HG02678 (cell line): Measurements from ENCODE around the gene HACL1.

Experiments
- ATAC-seq: cut with Tn5 transposase; IDR thresholded peaks from one replicate; pipeline ENCODE4 v1.9.1; 2021; ENCODE audit warnings: mild to moderate bottlenecking, moderate library complexity; ENCODE audit not compliant: unreplicated experiment

Gene HACL1

DNA sequence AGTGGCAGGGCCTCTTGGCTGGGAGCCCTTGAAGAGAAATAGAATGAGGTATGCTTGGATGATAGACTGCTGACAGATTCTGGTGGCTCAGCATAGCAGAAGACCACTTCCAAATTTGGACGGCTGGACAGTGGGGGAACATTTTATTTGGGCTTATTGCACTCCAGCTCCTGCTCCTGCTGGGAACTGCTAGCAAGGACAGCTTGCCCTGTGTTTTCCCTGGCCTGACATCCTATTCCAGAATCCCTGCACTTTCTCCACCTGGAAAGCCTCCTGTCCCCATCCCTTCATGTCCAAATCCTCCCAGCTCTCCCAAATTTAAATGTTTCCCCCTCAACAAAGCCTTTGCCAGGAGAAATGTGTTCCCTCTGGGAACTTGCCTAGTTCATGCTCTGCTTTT lies 70.0 kb downstream of the HACL1 start:
- no peak for ATAC-seq

DNA sequence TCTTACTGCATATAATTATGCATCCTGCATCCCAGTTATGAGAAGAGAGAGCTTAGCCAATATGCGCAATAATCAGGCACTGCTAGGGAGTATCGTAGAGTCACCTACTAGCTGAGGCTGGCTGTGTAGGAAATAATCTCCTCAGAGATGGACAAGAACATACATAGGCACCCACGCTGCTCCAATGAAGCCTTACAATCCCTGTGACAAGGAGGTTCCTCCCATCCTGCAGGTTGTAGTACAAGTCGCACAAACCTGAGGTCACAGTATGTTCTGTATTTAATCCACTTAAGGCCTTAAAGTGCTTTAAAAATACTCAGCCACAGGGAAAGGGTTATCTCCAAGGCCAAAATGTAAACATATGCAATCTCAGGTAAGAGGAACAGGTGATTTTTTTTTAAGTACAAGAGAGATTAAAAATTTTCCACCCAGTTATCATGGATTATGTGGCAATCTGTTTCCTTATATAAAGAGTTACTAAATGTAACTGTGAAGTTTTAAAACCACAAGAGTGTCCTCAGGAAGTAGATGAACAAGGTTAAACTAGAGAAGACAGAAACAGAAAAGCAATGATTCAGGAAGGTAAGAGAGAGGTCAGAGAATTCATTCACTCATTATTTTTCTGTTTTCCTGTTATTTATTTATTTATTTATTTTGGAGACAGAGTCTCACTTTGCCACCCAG lies 72.4 kb downstream of the HACL1 start:
- ATAC-seq = no peak

DNA sequence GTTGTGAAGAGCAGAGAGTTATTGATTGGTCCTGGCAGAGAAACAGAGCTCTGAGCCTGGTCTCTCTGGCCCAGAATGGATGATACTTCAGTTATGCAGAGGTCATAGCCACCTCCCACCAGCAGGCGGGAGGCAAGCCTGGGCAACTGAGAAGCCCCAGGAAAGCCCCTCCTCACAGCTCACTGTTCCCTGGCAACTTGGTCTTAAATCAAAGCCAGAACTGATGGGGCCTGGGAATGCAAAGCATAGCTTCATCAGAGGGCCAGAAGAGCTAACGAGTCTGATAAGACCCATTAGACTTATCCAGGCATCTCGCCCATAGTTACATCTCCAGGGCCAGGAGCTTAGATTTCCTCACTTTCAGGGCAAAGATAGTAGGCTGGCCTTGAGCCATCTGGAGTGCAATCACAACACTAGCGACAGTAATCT lies 74.3 kb downstream of the HACL1 start:
- ATAC-seq = no peak

DNA sequence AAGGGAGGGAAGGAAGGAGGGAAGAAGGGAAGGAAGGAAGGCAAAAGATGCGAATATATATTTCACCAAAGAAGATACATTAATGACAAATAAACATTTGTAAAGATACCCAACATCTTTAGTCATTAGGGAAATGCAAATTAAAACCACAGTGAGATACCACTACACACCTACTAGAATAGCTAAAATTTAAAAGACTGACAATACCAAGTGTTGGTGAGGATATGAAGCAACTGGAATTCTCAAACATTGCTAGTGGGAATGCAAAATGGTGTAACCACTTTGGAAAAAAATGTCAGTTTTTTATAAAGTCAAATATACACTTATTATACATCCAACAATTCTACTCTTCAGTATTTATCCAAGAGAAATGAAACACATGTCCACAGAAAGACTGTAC lies 75.6 kb downstream of the HACL1 start:
- no peak for ATAC-seq

DNA sequence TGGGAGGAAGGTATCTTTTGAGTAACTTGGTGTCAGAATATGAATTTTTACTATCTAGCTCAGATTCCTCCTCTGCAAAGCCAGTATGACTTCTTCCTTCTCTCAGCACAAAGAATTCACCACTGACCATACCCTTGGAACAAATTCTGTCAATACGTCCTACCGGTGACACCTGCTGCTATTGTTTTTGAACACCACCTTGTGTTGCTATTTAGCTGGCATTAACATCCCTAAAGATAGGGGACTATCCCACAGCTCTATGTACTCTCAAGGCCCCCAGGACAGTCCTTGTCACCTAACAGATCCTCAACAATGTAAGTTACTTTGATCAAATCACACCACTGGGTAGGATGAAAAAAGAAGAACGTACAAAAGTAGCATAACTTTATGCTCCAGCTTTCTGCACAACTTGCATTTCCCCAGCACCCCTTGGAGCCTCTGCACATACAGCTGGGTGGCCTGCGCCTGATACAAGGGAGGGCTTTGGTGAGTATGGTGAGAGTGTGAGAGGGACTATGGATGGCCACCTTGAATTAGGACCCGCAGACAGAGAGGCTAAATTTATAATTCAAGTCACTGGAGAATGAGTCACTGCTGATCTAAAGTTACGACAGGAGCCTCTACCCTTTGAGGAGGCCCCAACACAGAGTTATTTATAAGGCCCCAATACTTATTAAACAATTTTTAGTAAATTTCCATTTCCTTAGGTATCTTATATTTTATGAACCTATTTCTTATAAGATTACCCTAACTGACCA lies 77.5 kb downstream of the HACL1 start:
- no peak for ATAC-seq

DNA sequence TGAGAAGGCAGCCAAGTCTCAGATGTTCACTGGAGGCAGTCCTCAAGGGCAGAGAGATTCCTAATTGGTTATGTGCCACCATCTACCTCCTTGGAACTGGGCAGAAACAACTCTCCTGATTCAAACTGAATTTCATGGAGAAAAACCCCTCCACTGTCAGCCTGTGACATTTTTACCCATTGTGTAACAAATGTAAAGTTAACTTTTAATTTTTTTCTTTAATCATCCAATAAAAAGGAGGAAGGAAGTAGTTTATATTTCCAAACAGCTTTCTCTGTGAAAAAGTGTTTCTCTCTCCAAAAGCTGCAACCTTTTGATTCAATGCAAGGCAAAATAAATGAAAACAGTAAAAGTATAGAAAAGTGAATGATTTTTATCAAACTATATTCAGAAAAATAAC lies 79.4 kb downstream of the HACL1 start:
- no peak for ATAC-seq

DNA sequence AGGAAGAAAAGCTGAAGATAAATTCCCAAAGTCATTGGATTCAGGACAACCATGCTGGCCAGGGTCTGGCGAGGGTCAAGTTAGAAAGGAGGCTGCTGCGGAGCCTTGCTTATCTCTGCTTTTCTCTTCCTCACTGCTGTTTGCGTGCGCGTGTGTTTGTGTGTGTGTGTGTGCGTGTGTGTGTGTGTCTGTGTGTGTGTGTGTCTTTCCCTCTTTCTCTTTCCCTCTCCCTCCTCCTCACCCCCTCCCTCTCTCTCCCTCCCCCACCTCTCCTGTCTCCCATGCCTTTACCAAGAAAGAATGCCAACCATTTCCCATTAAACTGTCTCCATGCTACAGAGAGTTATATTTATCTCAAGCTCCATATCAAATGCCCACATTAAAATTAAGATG lies 79.8 kb downstream of the HACL1 start, which contains the start of gene COLQ:
COLQ (minus strand) TSS at position 134 of the 393 bp plus-strand sequence; CDS start at position 53, 81 bp downstream.
- no peak for ATAC-seq

DNA sequence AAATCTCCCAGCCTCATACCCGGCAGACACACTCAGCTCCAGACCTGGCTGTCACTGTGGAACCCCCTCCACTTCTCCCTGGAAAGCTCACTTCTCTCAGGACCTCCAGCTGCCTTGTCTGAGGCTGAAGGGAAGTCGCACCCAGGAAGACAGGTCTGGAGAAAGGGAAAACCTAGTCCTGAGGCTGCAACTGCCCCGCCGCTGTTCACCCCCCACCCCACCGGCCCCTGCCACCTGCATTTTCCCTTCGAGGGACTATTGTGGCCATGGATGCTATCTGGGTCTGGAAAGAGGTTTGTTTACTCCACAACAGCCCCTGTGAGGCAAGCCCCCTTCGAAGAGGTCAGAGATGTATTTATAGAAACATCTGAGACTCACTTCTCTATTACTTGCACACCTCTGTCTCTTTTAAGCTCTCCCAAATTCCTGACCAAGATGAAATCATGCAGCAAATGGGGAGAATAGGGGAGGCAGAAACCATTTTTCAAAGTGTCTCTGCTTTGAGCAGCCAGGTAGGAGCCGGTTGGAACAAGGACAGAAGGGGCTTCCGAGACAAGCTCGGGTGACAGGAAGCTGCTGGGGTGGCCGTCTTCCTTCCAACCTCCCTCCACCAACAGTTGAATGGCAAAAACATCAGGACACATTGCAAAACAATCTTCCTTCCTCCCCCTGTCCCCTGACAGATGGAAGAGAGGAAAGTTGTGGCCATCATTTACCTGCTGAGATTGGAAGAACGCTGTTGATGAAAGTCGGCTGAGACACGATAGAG lies 80.4 kb downstream of the HACL1 start:
- no peak for ATAC-seq

DNA sequence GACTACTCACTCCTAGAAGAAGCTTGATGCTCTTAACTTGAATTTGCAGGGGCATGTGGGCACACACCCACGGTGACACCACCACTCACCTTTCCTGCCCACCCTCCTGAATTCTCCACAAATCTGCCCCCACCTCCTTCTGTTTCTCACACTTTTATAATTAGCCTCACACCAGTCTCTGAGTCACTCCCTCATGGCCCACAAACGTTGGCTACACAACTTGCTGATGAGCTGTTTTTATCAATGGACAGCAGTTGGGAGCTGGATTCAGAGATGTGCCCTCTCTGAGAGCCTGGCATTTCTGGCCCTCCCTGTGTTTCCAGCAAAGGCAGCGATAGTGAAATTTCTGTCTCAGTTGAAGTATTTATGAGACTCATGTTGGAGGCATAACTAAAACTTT lies 81.2 kb downstream of the HACL1 start:
- no peak for ATAC-seq

DNA sequence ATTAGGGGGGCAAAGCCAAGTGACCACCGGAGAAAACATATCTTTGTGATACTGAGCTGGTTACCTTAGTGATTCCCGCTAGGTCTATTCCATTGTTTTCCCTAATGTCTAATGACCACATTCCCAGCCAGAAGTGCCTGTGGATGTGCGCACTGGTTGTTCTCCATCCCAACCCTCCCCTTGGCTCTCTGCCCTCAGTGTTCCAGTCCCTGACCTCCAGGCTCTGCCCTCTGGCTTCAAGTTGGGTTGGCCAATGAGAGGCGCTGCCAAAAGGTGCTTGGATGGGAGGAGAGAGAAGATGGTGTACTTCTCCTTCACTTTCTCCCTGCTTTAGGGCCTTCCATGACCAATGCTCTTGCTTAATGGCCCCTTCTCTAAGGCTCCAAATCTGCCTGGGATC lies 82.3 kb downstream of the HACL1 start:
- no peak for ATAC-seq

DNA sequence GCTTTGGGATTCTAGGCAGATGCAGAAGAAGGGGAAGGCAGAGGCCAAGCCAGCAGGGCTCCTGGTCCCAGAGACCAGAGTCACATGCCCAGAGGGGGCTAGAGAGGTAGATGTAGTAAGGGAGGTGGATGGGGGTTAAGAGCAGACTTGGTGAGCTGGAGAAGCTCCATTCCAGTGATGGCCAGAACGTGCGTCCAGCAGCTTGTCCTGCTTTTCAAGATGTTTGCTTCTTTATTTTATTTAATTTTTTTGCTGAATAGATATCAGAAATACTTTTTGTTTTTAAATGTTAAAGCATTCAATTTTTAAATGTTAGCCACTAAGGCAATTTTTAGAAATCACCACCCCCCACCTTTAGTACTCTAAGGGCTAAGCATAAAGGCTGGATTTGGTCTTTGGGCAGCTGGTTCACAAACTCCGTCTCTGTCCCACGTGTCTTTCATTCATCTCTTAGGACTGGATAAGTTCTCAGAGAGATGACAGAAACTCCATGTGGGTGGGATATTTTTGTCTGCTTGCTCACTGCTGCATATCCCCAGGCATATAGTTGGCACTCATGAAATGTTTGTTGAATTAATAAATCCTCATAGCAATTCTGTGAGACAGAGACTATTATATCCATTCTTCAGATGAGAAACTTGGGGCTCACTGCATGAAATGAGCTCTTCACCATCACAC lies 86.6 kb downstream of the HACL1 start:
- ATAC-seq = no peak

DNA sequence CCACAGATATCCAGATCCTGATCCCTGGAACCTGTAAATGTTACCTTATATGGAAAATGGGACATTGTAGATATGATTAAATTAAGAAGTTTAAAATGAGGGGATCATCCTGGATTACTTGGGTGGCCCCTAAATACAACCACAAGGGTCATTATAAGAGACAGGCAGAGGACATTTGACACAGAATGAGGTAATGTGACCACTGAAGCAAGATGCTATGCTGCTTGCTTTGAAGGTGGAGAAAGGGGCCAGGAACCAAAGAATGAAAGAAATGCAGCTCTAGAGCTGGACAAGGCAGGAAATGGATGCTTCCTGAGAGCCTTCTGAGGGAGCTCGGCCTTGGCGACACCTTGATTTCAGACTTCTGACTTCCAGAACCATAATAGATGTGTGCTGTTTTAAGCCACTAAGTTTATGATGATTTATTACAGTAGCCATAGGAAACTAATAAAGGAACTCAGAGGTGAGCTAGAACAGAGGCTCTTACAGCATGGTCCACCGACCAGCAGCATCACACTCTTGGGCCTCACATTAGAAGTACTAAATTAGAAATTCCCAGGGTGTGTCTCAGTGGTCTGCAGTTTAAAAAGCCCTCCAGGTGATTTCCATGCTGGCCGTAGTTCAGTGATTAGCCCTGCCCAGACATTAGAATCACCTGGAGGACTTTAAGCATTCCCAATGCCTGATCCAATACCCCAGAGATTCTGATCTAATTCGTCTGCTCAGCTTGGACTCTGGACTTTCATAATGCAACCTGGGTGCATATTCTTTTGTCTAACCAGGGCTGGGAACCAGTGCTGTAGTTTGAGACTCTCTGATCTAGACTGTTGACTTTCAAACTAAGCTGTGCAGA lies 87.3 kb downstream of the HACL1 start:
- ATAC-seq = no peak

DNA sequence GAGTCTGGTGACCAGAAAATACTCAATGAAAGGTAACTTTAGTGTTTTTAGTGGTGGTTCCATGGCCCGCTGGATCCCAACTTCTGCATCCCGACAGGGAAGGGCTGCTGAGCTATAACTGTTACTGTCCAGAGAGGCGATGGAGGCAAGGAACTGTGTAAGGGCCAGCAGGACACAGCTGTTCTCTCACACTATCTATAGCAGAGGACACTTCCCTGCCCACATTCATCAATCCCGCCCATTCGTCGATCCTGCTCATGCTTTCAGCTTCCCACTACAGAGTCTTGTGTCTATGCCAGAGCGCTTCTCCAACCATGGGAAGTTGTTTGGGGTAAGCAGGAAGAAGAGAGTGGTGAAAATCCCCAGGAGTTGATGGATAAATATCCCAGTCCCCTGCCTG lies 88.3 kb downstream of the HACL1 start:
- ATAC-seq = no peak

DNA sequence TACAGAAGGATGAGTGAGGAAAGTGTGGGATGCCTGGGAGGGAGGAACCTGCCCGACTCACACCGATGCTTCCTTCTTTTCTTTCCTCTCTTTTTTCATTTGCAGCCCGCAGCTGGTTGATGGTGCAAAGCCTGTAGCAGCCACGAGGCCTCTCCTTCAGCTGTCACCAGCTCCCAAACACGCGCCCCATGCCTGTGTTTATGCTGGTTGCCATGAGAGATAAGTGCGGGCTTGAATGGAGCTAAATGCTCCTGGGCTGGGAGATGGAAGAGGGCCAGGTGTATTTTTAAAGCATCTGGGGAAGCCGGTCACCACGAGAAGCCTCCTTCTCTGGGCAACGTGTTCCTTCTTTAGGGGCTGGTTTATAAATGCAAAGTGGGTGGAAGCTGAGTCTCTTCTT lies 89.2 kb downstream of the HACL1 start:
- ATAC-seq = no peak

DNA sequence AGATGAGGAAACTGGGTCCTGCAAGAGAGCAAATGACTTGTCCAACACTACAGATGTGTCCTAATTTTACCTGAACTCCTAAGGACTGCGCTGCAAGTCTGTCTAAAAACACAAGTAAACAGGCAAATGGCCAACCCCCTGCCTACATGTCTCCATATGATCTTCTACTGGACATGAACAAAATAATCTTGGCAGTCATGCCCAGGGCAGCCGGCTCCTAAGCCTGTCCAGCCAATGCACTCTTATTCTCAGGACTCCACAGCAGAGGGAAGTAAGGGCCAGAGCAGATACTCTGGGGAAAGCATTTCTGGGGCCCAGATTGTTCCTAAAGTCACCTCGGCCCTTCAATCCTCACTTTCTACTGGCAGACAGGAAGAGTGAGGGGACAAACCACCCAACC lies 90.2 kb downstream of the HACL1 start:
- ATAC-seq = no peak
